DMS79 (cell line): ENCODE measurements around the gene FAM9C.
"Not testable (repeated sequence)": the region's sequence is repeated elsewhere in the genome, so short reads cannot be mapped to it uniquely, and the experiment has no call there.

Experiments used
- DNase-seq: peaks from one replicate; lab custom pipeline; 2025; lab: John Stamatoyannopoulos, UW

FAM9C gene

DNA sequence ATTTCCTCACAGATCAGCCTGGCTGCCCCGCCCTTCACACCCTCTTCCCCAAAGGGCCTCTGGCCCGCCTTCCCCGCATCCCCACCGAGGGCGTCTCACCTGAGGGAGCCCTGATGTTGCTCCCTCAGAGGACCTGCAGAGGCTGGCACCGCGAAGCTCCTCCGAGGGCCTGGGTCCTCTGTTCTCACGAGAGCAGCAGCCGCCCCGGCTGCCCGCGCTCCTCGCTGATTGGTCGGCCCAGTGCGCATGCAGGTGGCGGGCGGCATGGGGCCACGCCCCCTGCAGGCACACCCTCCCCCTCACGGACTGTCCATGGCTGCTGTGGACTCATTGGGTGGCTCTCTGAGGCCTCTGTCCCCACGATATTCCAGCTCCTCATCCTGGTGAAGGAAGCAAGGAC lies at the start of gene FAM9C:
Gene FAM9C (minus strand): TSS at position 180 of the 400 bp plus-strand sequence. CDS start 831 bp downstream, outside the sequence.
- no peak for DNase-seq

- DNase-seq = no peak
These were observed 49.2 kb upstream of the FAM9C start for GRCh38 chrX:13093529-13094140.

DNA sequence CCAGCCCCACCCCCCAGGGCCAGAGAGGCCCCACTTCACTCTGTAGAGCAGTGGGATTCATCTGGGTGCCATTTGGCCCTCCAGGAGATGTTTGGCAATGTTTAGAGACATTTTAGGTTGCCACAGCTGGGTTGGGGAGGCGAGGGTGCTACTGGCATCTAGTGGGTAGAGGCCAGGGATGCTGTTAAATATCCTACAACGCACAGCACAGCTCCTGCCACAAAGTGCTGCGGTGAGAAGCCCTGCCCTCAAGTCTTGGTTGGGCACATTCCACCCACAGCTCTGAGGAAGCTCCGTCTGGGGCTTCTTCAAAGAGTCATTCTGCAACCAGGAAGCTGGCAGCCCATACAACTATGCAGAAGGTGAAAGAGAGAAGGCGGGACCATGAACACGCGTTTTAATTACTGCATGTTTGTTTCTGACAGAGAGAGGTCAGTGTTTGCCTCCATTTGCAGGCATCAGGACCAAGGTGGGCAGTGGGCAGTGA lies 48.1 kb upstream of the FAM9C start:
- no peak for DNase-seq

GRCh38 chrX:13091111-13091765 lies 46.8 kb upstream of the FAM9C start:
- no peak for DNase-seq

DNA sequence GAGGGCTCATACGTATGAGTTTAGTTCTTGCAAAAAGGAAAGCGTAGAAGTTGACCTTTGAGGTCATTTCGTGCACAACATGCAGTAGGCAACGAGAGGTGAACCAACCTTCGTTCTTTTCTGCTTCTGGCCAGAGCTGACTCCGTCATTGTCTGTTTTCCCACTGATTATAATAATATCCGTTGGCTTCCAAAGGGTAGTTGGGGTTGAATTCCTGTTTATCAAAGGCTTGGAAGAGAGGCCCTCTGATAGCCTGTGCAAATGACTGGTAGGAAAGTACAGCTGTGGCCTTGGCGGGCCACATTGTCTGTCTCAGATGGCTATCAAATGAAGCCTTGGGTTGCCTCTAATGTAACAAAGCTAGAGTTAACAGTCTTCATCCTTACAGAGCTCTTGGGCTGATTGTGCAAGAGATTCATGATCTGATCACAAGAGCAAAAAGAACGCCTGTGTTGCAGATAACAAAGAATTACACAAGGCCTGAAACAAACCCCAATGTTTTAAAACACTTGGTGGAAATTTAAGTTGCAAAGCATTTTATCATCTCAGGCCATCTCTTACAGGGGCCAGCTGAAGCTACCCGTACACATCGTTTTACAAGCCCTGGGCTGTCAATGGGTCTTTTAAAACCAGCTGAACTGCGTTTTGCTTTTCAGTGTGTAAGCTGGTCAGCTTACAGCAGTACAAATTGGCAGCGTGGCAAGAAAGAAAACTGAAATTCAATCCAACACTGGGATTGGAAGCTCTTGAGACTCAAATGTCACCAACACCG lies 46.1 kb upstream of the FAM9C start:
- DNase-seq = no peak

DNA sequence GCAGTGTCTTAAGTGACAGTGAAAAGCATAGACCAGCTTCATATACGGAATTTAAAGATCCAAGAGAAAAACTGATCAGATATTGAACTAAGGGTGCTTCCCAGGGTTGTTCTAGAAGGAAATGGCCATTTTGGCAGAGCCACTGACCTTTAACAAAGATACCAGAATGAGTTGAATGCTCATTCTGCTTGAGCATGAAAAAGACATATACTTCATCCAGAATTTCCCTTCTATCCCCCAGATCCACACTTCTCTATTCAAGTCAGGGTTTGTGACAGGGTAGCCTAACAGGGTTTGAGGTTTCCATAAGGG lies 45.6 kb upstream of the FAM9C start:
- DNase-seq = no peak

- DNase-seq = no peak
These were observed 43.7 kb upstream of the FAM9C start for GRCh38 chrX:13088156-13088487.

GRCh38 chrX:13087322-13088155 lies 43.1 kb upstream of the FAM9C start:
- DNase-seq = no peak

DNA sequence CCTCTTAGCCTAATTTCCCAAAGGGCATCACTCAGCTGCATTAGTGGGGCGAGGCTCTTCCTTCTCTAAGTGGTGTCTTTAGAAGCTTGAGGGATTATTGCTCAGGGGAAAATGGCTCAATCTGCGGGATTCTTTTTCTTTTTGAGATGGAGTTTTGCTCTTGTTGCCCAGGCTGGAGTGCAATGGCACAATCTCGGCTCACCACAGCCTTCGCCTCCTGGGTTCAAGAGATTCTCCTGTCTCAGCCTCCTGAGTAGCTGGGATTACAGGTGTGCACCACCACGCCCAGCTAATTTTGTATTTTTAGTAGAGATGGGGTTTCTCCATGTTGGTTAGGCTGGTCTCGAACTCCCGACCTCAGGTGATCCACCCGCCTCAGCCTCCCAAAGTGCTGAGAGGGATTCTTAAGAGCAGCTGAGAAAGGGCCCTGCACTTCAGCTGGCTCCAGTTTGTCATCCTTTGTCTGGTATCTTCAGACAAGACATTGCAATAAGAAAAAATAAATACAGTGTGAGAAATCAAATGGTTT lies 42.4 kb upstream of the FAM9C start:
- not testable (repeated sequence) for DNase-seq

DNA sequence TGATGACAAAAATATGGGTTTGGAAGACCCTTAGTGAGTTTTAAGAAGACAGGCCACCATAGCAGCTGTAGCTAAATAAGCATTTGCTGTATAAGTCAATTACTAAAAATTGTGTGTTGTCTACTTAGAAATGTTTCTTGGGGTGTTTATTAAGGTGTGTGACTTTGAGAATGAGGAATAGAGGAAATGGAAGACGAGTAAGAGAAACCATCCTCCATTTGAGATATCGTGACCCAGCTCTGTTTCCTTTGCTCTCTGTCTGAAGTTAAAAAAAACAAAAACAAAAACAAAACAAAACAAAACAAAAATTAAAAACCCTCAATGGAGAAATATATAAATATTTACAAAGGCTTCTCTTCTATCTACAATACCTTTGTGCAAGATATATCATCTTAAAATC lies 41.7 kb upstream of the FAM9C start:
- no peak for DNase-seq

DNA sequence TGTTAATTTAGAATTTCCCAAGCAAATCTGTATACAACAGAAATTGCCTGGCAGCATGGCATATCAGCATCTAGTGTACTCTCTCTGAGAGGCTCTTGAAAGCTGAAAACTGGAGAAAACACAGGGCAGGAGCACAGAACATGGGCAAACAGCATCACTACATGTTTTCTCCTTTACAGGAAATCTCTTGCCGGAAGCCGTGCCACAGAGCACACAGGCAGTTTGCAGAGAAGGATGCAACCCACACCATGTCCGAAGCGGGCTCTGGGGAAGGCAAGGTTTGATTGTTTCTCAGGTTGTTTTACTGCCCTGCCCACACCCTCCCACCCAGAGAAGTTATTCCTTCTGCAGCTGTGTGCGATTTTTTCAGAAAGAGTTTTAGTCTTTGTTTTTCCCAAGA lies 41.1 kb upstream of the FAM9C start:
- DNase-seq = no peak

GRCh38 chrX:13084611-13085010 lies 40.2 kb upstream of the FAM9C start:
- no peak for DNase-seq

GRCh38 chrX:13083755-13084326 lies 39.4 kb upstream of the FAM9C start:
- DNase-seq = not testable (repeated sequence)

GRCh38 chrX:13082206-13083065 lies 38.0 kb upstream of the FAM9C start:
- DNase-seq = no peak

GRCh38 chrX:13081395-13082205 lies 37.2 kb upstream of the FAM9C start:
- DNase-seq = no peak

DNA sequence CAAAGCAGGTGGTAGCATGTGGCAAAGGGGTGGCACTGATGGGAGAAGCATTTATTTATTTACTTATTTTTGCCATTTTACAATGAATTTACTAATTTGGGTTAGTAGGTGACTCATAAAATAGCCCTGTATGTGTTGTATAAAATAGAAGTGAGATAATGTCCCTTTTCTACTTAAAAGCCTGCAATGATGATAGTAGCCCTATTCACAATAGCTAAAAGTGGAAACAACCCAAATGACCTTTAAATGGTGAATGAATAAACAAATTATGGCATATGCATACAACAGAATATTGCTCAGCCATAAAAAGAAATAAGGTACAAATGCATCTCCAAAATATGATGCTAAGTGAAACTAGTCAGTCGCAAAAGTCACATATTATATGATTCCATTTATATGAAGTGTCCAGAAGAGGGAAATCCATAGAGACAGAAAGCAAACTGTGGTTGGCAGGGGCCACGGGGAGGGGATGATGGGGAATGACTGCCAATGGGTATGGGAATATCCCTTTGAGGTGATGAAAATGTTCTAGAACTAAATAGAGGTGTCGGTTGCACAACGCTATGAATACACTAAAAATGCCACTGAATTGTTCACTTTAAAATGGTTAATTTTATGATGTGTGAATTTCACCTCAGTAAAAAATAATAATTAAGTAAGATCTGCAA lies 35.8 kb upstream of the FAM9C start:
- DNase-seq = no peak

- DNase-seq = no peak
These were observed 34.5 kb upstream of the FAM9C start for GRCh38 chrX:13078739-13079444.

- no peak for DNase-seq
These were observed 32.7 kb upstream of the FAM9C start for GRCh38 chrX:13077168-13077567.
